ENCODE measurements around the gene PAQR6.

PAQR6 gene

GRCh38 chr1:156241311-156241811 lies 6.5 kb downstream of the PAQR6 start:
- H3K36me3 ChIP-seq (ENCODE audit: control insufficient read depth in 5 of 5, insufficient read depth in 5 of 5, low read length in 5 of 5): peaks cover 10 to 66% (median 40%) of the 10 kb centered on the region in 5 donors
- no peak overlapping the region for H3K4me3 ChIP-seq (ENCODE audit: low read depth in 1 of 5, low read length in 5 of 5)
- peaks cover 0 to 14% (median 11%) of the 10 kb centered on the region in 5 donors for H3K4me1 ChIP-seq (ENCODE audit: control insufficient read depth in 5 of 5, insufficient read depth in 5 of 5, low read length in 5 of 5)
- no peak overlapping the region for H3K27ac ChIP-seq (ENCODE audit: low read depth, low read length)
- H3K9me3 ChIP-seq (ENCODE audit: control insufficient read depth in 5 of 5, low read length in 5 of 5): no peaks in the 10 kb centered on the region
- peaks cover 8 to 19% (median 17%) of the 10 kb centered on the region in 5 donors for H3K27me3 ChIP-seq (ENCODE audit: control insufficient read depth in 5 of 5, insufficient read depth in 4 of 5, low read length in 5 of 5)
- H3K9ac ChIP-seq (ENCODE audit: low read length in 5 of 5): no peak overlapping the region

DNA sequence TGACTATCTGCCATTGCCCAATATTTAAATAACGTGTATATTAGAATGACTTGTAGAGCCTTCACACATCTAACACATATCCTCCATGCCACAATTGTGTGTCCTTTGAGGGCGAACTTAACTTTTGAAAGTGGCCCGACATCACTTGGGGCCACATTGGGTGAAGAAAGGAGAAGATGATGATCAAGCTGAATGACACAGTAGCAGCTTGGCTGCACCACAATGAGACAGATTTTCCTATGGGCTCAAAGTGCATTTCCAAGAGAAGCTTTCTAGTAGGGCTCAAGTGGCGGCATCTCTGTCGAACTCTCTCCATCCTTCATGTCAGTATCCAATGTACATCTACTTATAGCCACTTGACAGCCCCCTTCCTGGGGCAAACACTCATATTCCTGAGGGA lies 9.6 kb downstream of the PAQR6 start:
- no peaks in the 10 kb centered on the region for H3K4me1 ChIP-seq (ENCODE audit: control insufficient read depth in 5 of 5, insufficient read depth in 5 of 5, low read length in 5 of 5)
- H3K36me3 ChIP-seq (ENCODE audit: control insufficient read depth in 5 of 5, insufficient read depth in 5 of 5, low read length in 5 of 5): peaks cover 10 to 84% (median 56%) of the 10 kb centered on the region in 5 donors
- H3K4me3 ChIP-seq (ENCODE audit: low read depth in 1 of 5, low read length in 5 of 5): no peak overlapping the region
- no peaks in the 10 kb centered on the region for H3K9me3 ChIP-seq (ENCODE audit: control insufficient read depth in 5 of 5, low read length in 5 of 5)
- no peak overlapping the region for H3K27ac ChIP-seq (ENCODE audit: low read depth, low read length)
- no peak overlapping the region for H3K9ac ChIP-seq (ENCODE audit: low read length in 5 of 5)
- no peaks in the 10 kb centered on the region for H3K27me3 ChIP-seq (ENCODE audit: control insufficient read depth in 5 of 5, insufficient read depth in 4 of 5, low read length in 5 of 5)

DNA sequence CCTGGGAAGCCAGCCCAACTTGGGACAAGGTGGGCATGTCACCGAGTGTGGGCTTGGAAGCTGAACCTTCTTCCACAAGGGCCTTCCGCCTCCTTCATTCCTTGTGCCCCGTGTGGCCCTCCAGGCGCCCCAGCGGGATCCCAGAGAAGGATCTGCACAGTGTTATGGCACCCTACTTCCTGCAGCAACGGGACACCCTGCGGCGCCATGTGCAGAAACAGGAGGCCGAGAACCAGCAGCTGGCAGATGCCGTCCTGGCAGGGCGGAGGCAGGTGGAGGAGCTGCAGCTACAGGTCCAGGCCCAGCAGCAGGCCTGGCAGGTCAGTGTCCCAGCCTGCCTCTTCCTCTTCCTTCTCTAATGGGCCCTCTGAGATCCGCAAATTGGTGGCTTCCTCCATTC lies 11.7 kb downstream of the PAQR6 start:
- Histone ChIP-seq H3K27me3 (ENCODE audit: control insufficient read depth in 5 of 5, insufficient read depth in 4 of 5, low read length in 5 of 5) (no peaks in the 10 kb centered on the region), H3K4me1 (ENCODE audit: control insufficient read depth in 5 of 5, insufficient read depth in 5 of 5, low read length in 5 of 5) (no peaks in the 10 kb centered on the region), H3K27ac (ENCODE audit: low read depth, low read length) (no peak overlapping the region), H3K36me3 (ENCODE audit: control insufficient read depth in 5 of 5, insufficient read depth in 5 of 5, low read length in 5 of 5) (peaks cover 10 to 72% (median 58%) of the 10 kb centered on the region in 5 donors), H3K9ac (ENCODE audit: low read length in 5 of 5) (no peak overlapping the region), H3K9me3 (ENCODE audit: control insufficient read depth in 5 of 5, low read length in 5 of 5) (no peaks in the 10 kb centered on the region), H3K4me3 (ENCODE audit: low read depth in 1 of 5, low read length in 5 of 5) (no peak overlapping the region)

- Histone ChIP-seq H3K4me3 (ENCODE audit: low read depth in 1 of 5, low read length in 5 of 5) (no peak overlapping the region), H3K9me3 (ENCODE audit: control insufficient read depth in 5 of 5, low read length in 5 of 5) (no peaks in the 10 kb centered on the region), H3K36me3 (ENCODE audit: control insufficient read depth in 5 of 5, insufficient read depth in 5 of 5, low read length in 5 of 5) (peaks cover 10 to 57% (median 43%) of the 10 kb centered on the region in 5 donors), H3K27ac (ENCODE audit: low read depth, low read length) (no peak overlapping the region), H3K27me3 (ENCODE audit: control insufficient read depth in 5 of 5, insufficient read depth in 4 of 5, low read length in 5 of 5) (no peaks in the 10 kb centered on the region), H3K4me1 (ENCODE audit: control insufficient read depth in 5 of 5, insufficient read depth in 5 of 5, low read length in 5 of 5) (no peaks in the 10 kb centered on the region), H3K9ac (ENCODE audit: low read length in 5 of 5) (no peak overlapping the region)
Observed at GRCh38 chr1:156233426-156234127, 14.3 kb downstream of the PAQR6 start.

GRCh38 chr1:156232201-156232894 lies 15.5 kb downstream of the PAQR6 start:
- Histone ChIP-seq H3K9ac (ENCODE audit: low read length in 5 of 5) (no peak overlapping the region), H3K27me3 (ENCODE audit: control insufficient read depth in 5 of 5, insufficient read depth in 4 of 5, low read length in 5 of 5) (no peaks in the 10 kb centered on the region), H3K36me3 (ENCODE audit: control insufficient read depth in 5 of 5, insufficient read depth in 5 of 5, low read length in 5 of 5) (peaks cover 3 to 49% (median 36%) of the 10 kb centered on the region in 5 donors), H3K27ac (ENCODE audit: low read depth, low read length) (no peak overlapping the region), H3K4me3 (ENCODE audit: low read depth in 1 of 5, low read length in 5 of 5) (no peak overlapping the region), H3K4me1 (ENCODE audit: control insufficient read depth in 5 of 5, insufficient read depth in 5 of 5, low read length in 5 of 5) (no peaks in the 10 kb centered on the region), H3K9me3 (ENCODE audit: control insufficient read depth in 5 of 5, low read length in 5 of 5) (no peaks in the 10 kb centered on the region)

- Histone ChIP-seq H3K27me3 (ENCODE audit: control insufficient read depth in 5 of 5, insufficient read depth in 4 of 5, low read length in 5 of 5) (no peaks in the 10 kb centered on the region), H3K27ac (ENCODE audit: low read depth, low read length) (no peak overlapping the region), H3K4me3 (ENCODE audit: low read depth in 1 of 5, low read length in 5 of 5) (no peak overlapping the region), H3K9ac (ENCODE audit: low read length in 5 of 5) (no peak overlapping the region), H3K36me3 (ENCODE audit: control insufficient read depth in 5 of 5, insufficient read depth in 5 of 5, low read length in 5 of 5) (peaks cover 0 to 39% (median 28%) of the 10 kb centered on the region in 5 donors), H3K4me1 (ENCODE audit: control insufficient read depth in 5 of 5, insufficient read depth in 5 of 5, low read length in 5 of 5) (no peaks in the 10 kb centered on the region), H3K9me3 (ENCODE audit: control insufficient read depth in 5 of 5, low read length in 5 of 5) (no peaks in the 10 kb centered on the region)
Observed at GRCh38 chr1:156230473-156230837, 17.4 kb downstream of the PAQR6 start.

- no peak overlapping the region for H3K27ac ChIP-seq (ENCODE audit: low read depth, low read length)
- no peaks in the 10 kb centered on the region for H3K4me1 ChIP-seq (ENCODE audit: control insufficient read depth in 5 of 5, insufficient read depth in 5 of 5, low read length in 5 of 5)
- no peaks in the 10 kb centered on the region for H3K27me3 ChIP-seq (ENCODE audit: control insufficient read depth in 5 of 5, insufficient read depth in 4 of 5, low read length in 5 of 5)
- H3K9ac ChIP-seq (ENCODE audit: low read length in 5 of 5): no peak overlapping the region
- no peaks in the 10 kb centered on the region for H3K9me3 ChIP-seq (ENCODE audit: control insufficient read depth in 5 of 5, low read length in 5 of 5)
- no peak overlapping the region for H3K4me3 ChIP-seq (ENCODE audit: low read depth in 1 of 5, low read length in 5 of 5)
- peaks cover 0 to 39% (median 28%) of the 10 kb centered on the region in 5 donors for H3K36me3 ChIP-seq (ENCODE audit: control insufficient read depth in 5 of 5, insufficient read depth in 5 of 5, low read length in 5 of 5)
Observed at GRCh38 chr1:156229809-156230472, 17.9 kb downstream of the PAQR6 start.

DNA sequence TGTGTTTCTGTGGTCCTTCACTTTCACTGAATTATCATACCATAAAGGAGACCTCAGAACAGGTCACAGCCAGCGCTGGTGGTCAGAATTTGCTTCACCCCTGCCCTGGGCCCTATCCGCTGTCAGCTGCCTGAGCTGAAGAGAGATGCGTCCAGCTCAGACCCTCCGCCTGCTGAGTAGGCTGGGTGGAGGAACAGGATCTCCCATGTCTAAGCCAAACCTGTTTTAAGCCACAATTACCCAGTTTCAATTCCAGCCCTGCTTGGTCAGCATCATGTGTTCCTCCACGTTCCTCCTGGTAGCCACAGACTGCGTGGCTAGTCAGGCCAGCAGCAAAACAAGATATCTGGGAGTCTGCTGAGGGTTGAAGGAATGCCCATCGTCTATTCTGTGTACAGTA lies 19.4 kb downstream of the PAQR6 start:
- Histone ChIP-seq H3K4me3 (ENCODE audit: low read depth in 1 of 5, low read length in 5 of 5) (no peak overlapping the region), H3K9me3 (ENCODE audit: control insufficient read depth in 5 of 5, low read length in 5 of 5) (no peaks in the 10 kb centered on the region), H3K27me3 (ENCODE audit: control insufficient read depth in 5 of 5, insufficient read depth in 4 of 5, low read length in 5 of 5) (no peaks in the 10 kb centered on the region), H3K27ac (ENCODE audit: low read depth, low read length) (no peak overlapping the region), H3K36me3 (ENCODE audit: control insufficient read depth in 5 of 5, insufficient read depth in 5 of 5, low read length in 5 of 5) (peaks cover 5 to 31% (median 26%) of the 10 kb centered on the region in 5 donors), H3K4me1 (ENCODE audit: control insufficient read depth in 5 of 5, insufficient read depth in 5 of 5, low read length in 5 of 5) (no peaks in the 10 kb centered on the region), H3K9ac (ENCODE audit: low read length in 5 of 5) (no peak overlapping the region)

- H3K36me3 ChIP-seq (ENCODE audit: control insufficient read depth in 5 of 5, insufficient read depth in 5 of 5, low read length in 5 of 5): peaks cover 5 to 44% (median 36%) of the 10 kb centered on the region in 5 donors
- no peaks in the 10 kb centered on the region for H3K4me1 ChIP-seq (ENCODE audit: control insufficient read depth in 5 of 5, insufficient read depth in 5 of 5, low read length in 5 of 5)
- H3K27me3 ChIP-seq (ENCODE audit: control insufficient read depth in 5 of 5, insufficient read depth in 4 of 5, low read length in 5 of 5): no peaks in the 10 kb centered on the region
- H3K9ac ChIP-seq (ENCODE audit: low read length in 5 of 5): no peak overlapping the region
- H3K4me3 ChIP-seq (ENCODE audit: low read depth in 1 of 5, low read length in 5 of 5): no peak overlapping the region
- H3K27ac ChIP-seq (ENCODE audit: low read depth, low read length): no peak overlapping the region
- H3K9me3 ChIP-seq (ENCODE audit: control insufficient read depth in 5 of 5, low read length in 5 of 5): no peaks in the 10 kb centered on the region
Observed at GRCh38 chr1:156226782-156227181, 21.1 kb downstream of the PAQR6 start.

DNA sequence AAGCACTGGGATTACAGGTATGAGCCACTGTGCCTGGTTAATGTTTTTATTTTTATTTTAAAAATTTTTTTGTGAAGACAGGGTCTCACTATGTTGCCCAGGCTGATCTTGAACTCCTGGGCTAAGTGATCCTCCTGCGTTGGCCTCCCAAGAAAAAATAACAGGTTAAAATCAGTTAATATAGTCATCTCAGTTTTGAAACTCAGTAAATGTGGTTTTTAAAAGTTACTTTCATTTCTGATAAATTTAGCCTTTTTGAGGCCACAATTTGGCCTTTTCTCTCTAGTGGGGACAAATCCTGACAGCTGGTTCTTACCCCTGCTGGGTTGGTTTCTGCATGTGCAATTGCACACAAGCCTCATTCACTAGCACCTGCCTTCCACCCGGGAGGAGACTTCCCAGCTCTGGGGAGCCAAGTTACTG lies 21.7 kb downstream of the PAQR6 start:
- H3K27ac ChIP-seq (ENCODE audit: low read depth, low read length): no peak overlapping the region
- H3K4me3 ChIP-seq (ENCODE audit: low read depth in 1 of 5, low read length in 5 of 5): no peak overlapping the region
- H3K9me3 ChIP-seq (ENCODE audit: control insufficient read depth in 5 of 5, low read length in 5 of 5): no peaks in the 10 kb centered on the region
- no peaks in the 10 kb centered on the region for H3K27me3 ChIP-seq (ENCODE audit: control insufficient read depth in 5 of 5, insufficient read depth in 4 of 5, low read length in 5 of 5)
- H3K9ac ChIP-seq (ENCODE audit: low read length in 5 of 5): no peak overlapping the region
- H3K4me1 ChIP-seq (ENCODE audit: control insufficient read depth in 5 of 5, insufficient read depth in 5 of 5, low read length in 5 of 5): no peaks in the 10 kb centered on the region
- H3K36me3 ChIP-seq (ENCODE audit: control insufficient read depth in 5 of 5, insufficient read depth in 5 of 5, low read length in 5 of 5): peaks cover 9 to 50% (median 42%) of the 10 kb centered on the region in 5 donors
